Measurements from ENCODE around the gene UBE2C. TPM values are rescaled to one million over a fixed set of nuclear protein-coding genes. Genes with fewer than 3 reads are reported as not detected.

Gene UBE2C
- polyA plus RNA-seq, 2 donors = 53.1 to 83.4 TPM

- no peaks in the 10 kb centered on the region for H3K36me3 ChIP-seq (ENCODE audit: control insufficient read depth in 2 of 2, insufficient read depth in 2 of 2, low read length in 1 of 2)
- no peak overlapping the region for H3K4me3 ChIP-seq (ENCODE audit: low read depth in 1 of 2, low read length in 2 of 2)
- H3K4me1 ChIP-seq (ENCODE audit: control insufficient read depth in 2 of 2, insufficient read depth in 2 of 2, low read length in 1 of 2) = no peaks in the 10 kb centered on the region
- H3K27ac ChIP-seq (ENCODE audit: low read depth in 2 of 2, low read length in 1 of 2) = no peak overlapping the region
- WGBS, 2 donors = 89 to 91% methylated on average over 7 of the region's 7 CpGs
- H3K27me3 ChIP-seq (ENCODE audit: control insufficient read depth in 1 of 2, insufficient read depth in 2 of 2, low read length in 2 of 2) = no peaks in the 10 kb centered on the region
- H3K9me3 ChIP-seq (ENCODE audit: control insufficient read depth in 2 of 2, insufficient read depth in 1 of 2, low read depth in 1 of 2, low read length in 1 of 2) = no peaks in the 10 kb centered on the region
These were observed 51.4 kb downstream of the UBE2C start for GRCh38 chr20:45863543-45864470.

GRCh38 chr20:45866454-45866853, 54.0 kb downstream of the UBE2C start:
- Histone ChIP-seq H3K4me1 (ENCODE audit: control insufficient read depth in 2 of 2, insufficient read depth in 2 of 2, low read length in 1 of 2) (no peaks in the 10 kb centered on the region), H3K4me3 (ENCODE audit: low read depth in 1 of 2, low read length in 2 of 2) (no peak overlapping the region), H3K36me3 (ENCODE audit: control insufficient read depth in 2 of 2, insufficient read depth in 2 of 2, low read length in 1 of 2) (no peaks in the 10 kb centered on the region), H3K27me3 (ENCODE audit: control insufficient read depth in 1 of 2, insufficient read depth in 2 of 2, low read length in 2 of 2) (no peaks in the 10 kb centered on the region), H3K9me3 (ENCODE audit: control insufficient read depth in 2 of 2, insufficient read depth in 1 of 2, low read depth in 1 of 2, low read length in 1 of 2) (no peaks in the 10 kb centered on the region), H3K27ac (ENCODE audit: low read depth in 2 of 2, low read length in 1 of 2) (no peak overlapping the region)
- WGBS, 2 donors = 96 to 97% methylated on average over 5 of the region's 5 CpGs

Other genes with a start within 250 kb of the UBE2C start
- not detected for gene WFDC8, start 233.4 kb upstream of the UBE2C start, polyA plus RNA-seq
- gene WFDC10A, start 182.9 kb upstream of the UBE2C start, polyA plus RNA-seq = not detected
- not detected for gene WFDC9, start 181.4 kb upstream of the UBE2C start, polyA plus RNA-seq
- not detected for gene WFDC11, start 142.4 kb upstream of the UBE2C start, polyA plus RNA-seq
- gene WFDC13, start 110.6 kb upstream of the UBE2C start, polyA plus RNA-seq = not detected
- under 1 TPM; 0.07 to 0.18 TPM for gene WFDC10B, start 107.6 kb upstream of the UBE2C start, polyA plus RNA-seq
- not detected for gene SPINT4, start 90.3 kb upstream of the UBE2C start, polyA plus RNA-seq
- 1 to 10 TPM in 1 of 2 donors, under 1 TPM in 1; 0.51 to 2.4 TPM for gene WFDC3, start 20.8 kb upstream of the UBE2C start, polyA plus RNA-seq
- gene DNTTIP1, start 20.7 kb upstream of the UBE2C start, polyA plus RNA-seq = 10 to 100 TPM; 24.6 to 29.4 TPM
- gene TNNC2, start 14.7 kb downstream of the UBE2C start, polyA plus RNA-seq = 1 to 10 TPM in 1 of 2 donors, under 1 TPM in 1; 0.28 to 1.0 TPM
- 10 to 100 TPM in 1 of 2 donors, 1 to 10 TPM in 1; 9.3 to 25.8 TPM for gene SNX21, start 21.2 kb downstream of the UBE2C start, polyA plus RNA-seq
- gene ACOT8, start 44.7 kb downstream of the UBE2C start, polyA plus RNA-seq = 10 to 100 TPM; 24.8 to 26.6 TPM
- 1 to 10 TPM; 1.1 to 1.5 TPM for gene ZSWIM3, start 45.0 kb downstream of the UBE2C start, polyA plus RNA-seq
- gene ZSWIM1, start 68.6 kb downstream of the UBE2C start, polyA plus RNA-seq = 1 to 10 TPM; 2.4 to 3.9 TPM
- under 1 TPM; 0.76 to 0.96 TPM for gene SPATA25, start 75.0 kb downstream of the UBE2C start, polyA plus RNA-seq
- 1 to 10 TPM; 1.4 to 2.5 TPM for gene NEURL2, start 78.6 kb downstream of the UBE2C start, polyA plus RNA-seq
- gene CTSA, start 78.7 kb downstream of the UBE2C start, polyA plus RNA-seq = 10 to 100 TPM; 43.6 to 55.0 TPM
- gene PLTP, start 99.5 kb downstream of the UBE2C start, polyA plus RNA-seq = 10 to 100 TPM; 27.0 to 27.2 TPM
- gene PCIF1, start 122.0 kb downstream of the UBE2C start, polyA plus RNA-seq = 10 to 100 TPM; 18.0 to 20.9 TPM
- gene ZNF335, start 159.6 kb downstream of the UBE2C start, polyA plus RNA-seq = 10 to 100 TPM; 10.7 to 18.0 TPM
- under 1 TPM; 0.12 to 0.32 TPM for gene MMP9, start 196.3 kb downstream of the UBE2C start, polyA plus RNA-seq
- under 1 TPM; 0.25 to 0.77 TPM for gene SLC12A5, start 216.6 kb downstream of the UBE2C start, polyA plus RNA-seq